DND-41 (cell line): ENCODE data around the gene ALG6.

ENCODE experiments used
- ATAC-seq: fragments of 200-7000 bp; cut with Tn5 transposase; 3 replicates; pipeline ENCODE4 v1.9.1; 2021; ENCODE audit warnings: low read depth; ENCODE audit not compliant: insufficient read depth
- DNase-seq: peaks from one replicate; pipeline ENCODE4 v3.0.0-alpha.2; 2020
- H2AFZ ChIP-seq: 2 replicates; pipeline ENCODE4 v1.6.0; 2012; ENCODE audit warnings: low read depth, low read length
- H3K27ac ChIP-seq: 2 replicates; pipeline ENCODE4 v1.5.1; 2012; ENCODE audit warnings: low read length, inconsistent platforms
- H3K27me3 ChIP-seq: fragments of 200-600 bp; sonication (generic); 2 replicates; pipeline ENCODE4 v1.6.0; 2012; ENCODE audit warnings: low read length, mild to moderate bottlenecking, inconsistent platforms; ENCODE audit not compliant: insufficient read depth, poor library complexity
- H3K36me3 ChIP-seq: 2 replicates; pipeline ENCODE4 v1.5.1; 2012; ENCODE audit warnings: low read length, inconsistent platforms; ENCODE audit not compliant: insufficient read depth
- H3K4me1 ChIP-seq: 2 replicates; pipeline ENCODE4 v1.5.1; 2012; ENCODE audit warnings: mild to moderate bottlenecking, low read length; ENCODE audit not compliant: insufficient read depth
- H3K4me2 ChIP-seq: 2 replicates; pipeline ENCODE4 v1.6.0; 2012; ENCODE audit warnings: mild to moderate bottlenecking, moderate library complexity, low read length, inconsistent platforms; ENCODE audit not compliant: insufficient read depth
- H3K4me3 ChIP-seq, 2 experiments: fragments of 200-600 bp in 1 of 2; shearing (Covaris generic) in 1 of 2; 2 replicates each; pipeline ENCODE4 v1.5.1; 2012 to 2016; ENCODE audit warnings: inconsistent platforms in 2 of 2, low read length in 2 of 2, mild to moderate bottlenecking in 2 of 2, low read depth in 1 of 2, moderate library complexity in 1 of 2
- H3K79me2 ChIP-seq: 2 replicates; pipeline ENCODE4 v1.6.0; 2012; ENCODE audit warnings: low read length, inconsistent platforms; ENCODE audit not compliant: insufficient read depth
- H3K9ac ChIP-seq: 2 replicates; pipeline ENCODE4 v1.6.0; 2012; ENCODE audit warnings: low read depth, mild to moderate bottlenecking, inconsistent platforms, low read length, moderate library complexity
- H3K9me3 ChIP-seq: 2 replicates; pipeline ENCODE4 v1.5.1; 2012; ENCODE audit warnings: low read length, moderate library complexity, mild to moderate bottlenecking, inconsistent platforms; ENCODE audit not compliant: insufficient read depth, severe bottlenecking
- H4K20me1 ChIP-seq: 2 replicates; pipeline ENCODE4 v1.6.0; 2012; ENCODE audit warnings: low read length; ENCODE audit not compliant: insufficient read depth
- EZH2 ChIP-seq: IDR thresholded peaks from 3 replicates; pipeline ENCODE4 v1.6.1; 2012; ENCODE audit warnings: borderline replicate concordance, low read depth, mild to moderate bottlenecking, moderate library complexity, low read length, inconsistent platforms; ENCODE audit not compliant: severe bottlenecking
- TF ChIP-seq, protein P1 (sequence below): IDR thresholded peaks from 2 replicates; pipeline ENCODE4 v1.5.1; 2012; ENCODE audit warnings: borderline replicate concordance, low read length, moderate library complexity, mild to moderate bottlenecking; ENCODE audit not compliant: poor library complexity, severe bottlenecking; ENCODE audit errors: extremely low read depth

The ALG6 gene

DNA sequence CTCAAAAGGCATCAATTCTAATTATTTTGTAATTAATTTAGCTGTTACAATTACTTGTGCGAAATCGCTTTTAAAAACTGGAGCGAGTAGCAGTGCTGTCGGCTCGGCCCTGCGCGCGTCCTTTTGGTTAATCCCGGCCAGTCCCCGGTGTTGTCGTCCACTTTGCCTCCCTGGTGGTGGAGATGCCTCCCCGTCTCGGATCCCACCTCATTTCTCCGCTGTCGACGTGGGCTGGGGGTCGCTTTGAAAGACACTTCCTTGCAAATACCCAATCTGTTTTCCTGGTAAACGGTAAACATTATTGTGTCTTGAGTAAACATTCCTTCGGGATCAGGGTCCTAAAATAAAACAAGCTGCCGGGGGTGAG, 41.3 kb upstream of the ALG6 start:
- no peak for TF ChIP-seq EZH2
- TF ChIP-seq, protein P1, sequence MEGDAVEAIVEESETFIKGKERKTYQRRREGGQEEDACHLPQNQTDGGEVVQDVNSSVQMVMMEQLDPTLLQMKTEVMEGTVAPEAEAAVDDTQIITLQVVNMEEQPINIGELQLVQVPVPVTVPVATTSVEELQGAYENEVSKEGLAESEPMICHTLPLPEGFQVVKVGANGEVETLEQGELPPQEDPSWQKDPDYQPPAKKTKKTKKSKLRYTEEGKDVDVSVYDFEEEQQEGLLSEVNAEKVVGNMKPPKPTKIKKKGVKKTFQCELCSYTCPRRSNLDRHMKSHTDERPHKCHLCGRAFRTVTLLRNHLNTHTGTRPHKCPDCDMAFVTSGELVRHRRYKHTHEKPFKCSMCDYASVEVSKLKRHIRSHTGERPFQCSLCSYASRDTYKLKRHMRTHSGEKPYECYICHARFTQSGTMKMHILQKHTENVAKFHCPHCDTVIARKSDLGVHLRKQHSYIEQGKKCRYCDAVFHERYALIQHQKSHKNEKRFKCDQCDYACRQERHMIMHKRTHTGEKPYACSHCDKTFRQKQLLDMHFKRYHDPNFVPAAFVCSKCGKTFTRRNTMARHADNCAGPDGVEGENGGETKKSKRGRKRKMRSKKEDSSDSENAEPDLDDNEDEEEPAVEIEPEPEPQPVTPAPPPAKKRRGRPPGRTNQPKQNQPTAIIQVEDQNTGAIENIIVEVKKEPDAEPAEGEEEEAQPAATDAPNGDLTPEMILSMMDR = no peak
- H3K4me3 ChIP-seq = no peak overlapping the region

GRCh38 chr1:63326473-63327380, 40.7 kb upstream of the ALG6 start:
- H3K27me3 ChIP-seq = no peaks in the 10 kb centered on the region
- no peak overlapping the region for H3K4me3 ChIP-seq
- TF ChIP-seq, protein P1 = no peak
- no peak for TF ChIP-seq EZH2
- ATAC-seq = no peak
- H3K9ac ChIP-seq = no peak overlapping the region
- H3K4me1 ChIP-seq = no peaks in the 10 kb centered on the region
- no peak overlapping the region for H3K27ac ChIP-seq
- no peaks in the 10 kb centered on the region for H3K9me3 ChIP-seq
- H2AFZ ChIP-seq = no peak overlapping the region
- no peak overlapping the region for H3K4me2 ChIP-seq
- H4K20me1 ChIP-seq = no peaks in the 10 kb centered on the region
- H3K36me3 ChIP-seq = no peaks in the 10 kb centered on the region
- no peaks in the 10 kb centered on the region for H3K79me2 ChIP-seq
- no peak for DNase-seq

More for the DNA sequence above, 41.3 kb upstream of the ALG6 start:
- Histone ChIP-seq H2AFZ (no peak overlapping the region), H3K4me1 (no peaks in the 10 kb centered on the region), H3K36me3 (no peaks in the 10 kb centered on the region), H3K27ac (no peak overlapping the region), H3K9ac (no peak overlapping the region), H4K20me1 (no peaks in the 10 kb centered on the region), H3K27me3 (no peaks in the 10 kb centered on the region), H3K9me3 (peaks cover under 1% of the 10 kb centered on the region), H3K4me2 (no peak overlapping the region), H3K79me2 (no peaks in the 10 kb centered on the region)
- DNase-seq = no peak
- ATAC-seq = no peak

DNA sequence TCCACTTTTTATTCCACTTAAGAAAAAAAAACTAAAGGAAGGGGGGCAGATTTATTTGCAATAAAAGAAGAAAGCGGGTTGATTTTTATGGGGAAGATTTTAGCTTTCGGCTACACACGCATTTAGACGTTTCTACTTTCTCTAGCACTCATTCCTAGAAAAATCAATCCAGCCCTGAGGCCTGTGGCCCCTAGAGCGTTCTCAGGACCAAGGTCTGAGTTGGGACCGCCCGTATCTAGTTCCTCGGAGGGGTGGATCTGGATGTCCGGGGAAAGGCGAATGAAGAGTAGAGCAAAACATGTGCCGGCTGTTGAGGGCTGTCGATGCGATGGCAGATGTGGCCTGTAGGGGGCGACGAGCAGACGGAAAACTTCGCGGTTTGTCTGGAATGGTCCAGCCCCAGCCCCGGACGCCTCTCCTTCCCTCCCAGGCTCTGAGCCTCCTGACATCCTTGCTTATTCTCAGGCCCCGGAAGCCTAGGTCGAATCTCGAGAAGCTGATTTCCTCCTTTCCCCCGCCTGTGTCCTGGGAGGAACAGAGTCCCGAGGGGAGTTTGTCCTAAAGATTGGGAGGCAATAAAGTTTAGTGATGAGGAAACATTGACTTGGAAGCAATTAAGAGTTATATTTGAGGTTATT, 39.9 kb upstream of the ALG6 start:
- no peak overlapping the region for H3K27ac ChIP-seq
- H3K9ac ChIP-seq = no peak overlapping the region
- no peak for ATAC-seq
- no peak overlapping the region for H2AFZ ChIP-seq
- H3K36me3 ChIP-seq = no peaks in the 10 kb centered on the region
- no peaks in the 10 kb centered on the region for H3K9me3 ChIP-seq
- H3K4me2 ChIP-seq = no peak overlapping the region
- TF ChIP-seq, protein P1 = peak; percentile 77
- no peak for TF ChIP-seq EZH2
- H4K20me1 ChIP-seq = no peaks in the 10 kb centered on the region
- peaks cover 5% of the 10 kb centered on the region for H3K27me3 ChIP-seq
- peak; percentile 31 for DNase-seq
- H3K79me2 ChIP-seq = no peaks in the 10 kb centered on the region
- H3K4me3 ChIP-seq = no peak overlapping the region
- no peaks in the 10 kb centered on the region for H3K4me1 ChIP-seq
